Heart right ventricle (tissue), 16 donors: Measurements from ENCODE around the gene CHAC2. TPM values are rescaled to one million over a fixed set of nuclear protein-coding genes. Genes with fewer than 3 reads are reported as not detected.
"Not testable (repeated sequence)": the region's sequence is repeated elsewhere in the genome, so short reads cannot be mapped to it uniquely, and the experiment has no call there.

Experiments used
- ATAC-seq, 8 donors: fragments of 200-7000 bp; cut with Tn5 transposase; one replicate each; pipeline ENCODE4 v1.9.1; 2020; ENCODE audit warnings: mild to moderate bottlenecking in 8 of 8, moderate library complexity in 8 of 8, moderate number of reproducible peaks in 1 of 8
- DNase-seq, 2 donors: peaks; one replicate each; pipeline ENCODE4 v3.0.0-alpha.2; 2020
- H3K27ac ChIP-seq, 10 donors: fragments of 200-600 bp; sonication (generic) in 2 of 10; one replicate each; pipeline versions ENCODE4 v1.5.0 to v1.8.0; 2020 to 2022; ENCODE audit warnings: mild to moderate bottlenecking in 3 of 10
- H3K27me3 ChIP-seq, 7 donors: fragments of 200-600 bp; one replicate each; pipeline ENCODE4 v1.8.0; 2021 to 2022; ENCODE audit warnings: mild to moderate bottlenecking in 2 of 7
- H3K36me3 ChIP-seq, 9 donors: fragments of 200-600 bp; sonication (generic) in 1 of 9; one replicate each; pipeline versions ENCODE4 v1.5.0 to v1.8.0; 2020 to 2022; ENCODE audit warnings: mild to moderate bottlenecking in 2 of 9
- H3K4me1 ChIP-seq, 9 donors: fragments of 200-600 bp; sonication (generic) in 1 of 9; one replicate each; pipeline versions ENCODE4 v1.5.0 to v1.8.0; 2020 to 2022; ENCODE audit warnings: mild to moderate bottlenecking in 4 of 9
- H3K4me3 ChIP-seq, 10 donors: fragments of 200-600 bp; sonication (generic) in 2 of 10; one replicate each; pipeline versions ENCODE4 v1.5.0 to v1.8.0; 2020 to 2022; ENCODE audit warnings: mild to moderate bottlenecking in 7 of 10, moderate library complexity in 2 of 10
- H3K9me3 ChIP-seq, 11 donors: fragments of 200-600 bp in 10 of 11; sonication (generic) in 2 of 11; one replicate each; pipeline versions ENCODE4 v1.5.0 to v1.8.0; 2013 to 2022; ENCODE audit warnings: mild to moderate bottlenecking in 2 of 11, control low read depth in 1 of 11, moderate library complexity in 1 of 11
- CTCF ChIP-seq, 9 donors: fragments of 200-600 bp; sonication (generic) in 2 of 9; IDR thresholded peaks; one replicate each; pipeline versions ENCODE4 v1.5.0 to v1.8.0; 2021 to 2022; ENCODE audit warnings: antibody characterized with exemption in 9 of 9, mild to moderate bottlenecking in 5 of 9, moderate library complexity in 1 of 9
- WGBS, 2 donors: extraction: QIAGEN DNeasy Blood & Tissue Kit; methylation state at CpG; one replicate each; pipeline ENCODE4 v1.1.7; 2013; ENCODE audit warnings: inconsistent platforms in 1 of 2; 5-methylcytosine and 5-hydroxymethylcytosine counted together
- intact Hi-C, 10 donors: fragments of 100-400 bp; cut with DNase I; formaldehyde crosslinking; loops; one replicate each; pipeline versions ENCODE4 v1.11.1 to v1.14.2; 2022
- polyA plus RNA-seq, 2 donors: library from polyadenylated mRNA; stranded (reverse); fragments of 200-250 nt; gene quantifications; one replicate each; pipeline ENCODE4 v1.2.3, GENCODE V29; 2013
- total RNA-seq, 10 donors: library from RNA; stranded (reverse); fragmentation: NEBNext Ultra II Directional in 3 of 10; extraction: Animal tissue kit (Norgen Biotek cat#: 25700) in 3 of 10; gene quantifications; one replicate each; pipeline versions ENCODE4 v1.2.1 to v1.2.4, GENCODE V29; 2021 to 2023
- donor health status: Arrhythmogenic right ventricular cardiomyopathy.
- donor health status: ischemic (EF 13 %, LVEDD 7.1; RV severe dilation, severe dysfunction).
- donor health status: healthy with polysubstance abuse.
- donor health status: DM: no; HTN: yes; CAD: no.
- donor health status: DM: no; HTN: no; CAD: no.
- donor health status: ischemic (EF 25% LVEDD 6.9; RV normal size, moderate dysfunction).
- donor health status: ischemic (EF 25% LVEDD 5.7; RV mildly dilated, moderate dysfunction).
- donor health status: healthy.
- donor health status: DM: yes; HTN: yes; CAD: no.
- donor health status: Ischemic cardiomyopathy.
- donor health status: ischemic (EF 35%, LVEDD 5.7; RV mildly dilated, moderate dysfunction).
- donor health status: nonischemic (EF 11% LVEDD 7.7; RV severe dilation, severe dysfunction).
- donor health status: DM: yes; HTN: yes; CAD: no.
- donor health status: PGD.
- donor health status: ischemic (EF 29% LVEDD 5.4; RV normal size, mild dysfunction).
- donor health status: nonischemic (EF 23%, LVEDD 6.1; RV moderate dilation, normal function).

The CHAC2 gene
- total and polyA plus RNA-seq, 12 donors: 1.3 to 7.1 (median 2.1) TPM

GRCh38 chr2:53752385-53752784 lies 15.2 kb upstream of the CHAC2 start:
- ATAC-seq (no peak), DNase-seq (no peak)
- H3K4me1 ChIP-seq: peaks cover 0 to 11% (median 0%) of the 10 kb centered on the region in 9 donors
- H3K9me3 ChIP-seq: peaks cover 0 to 13% (median 0%) of the 10 kb centered on the region in 11 donors
- H3K27ac ChIP-seq: no peak overlapping the region
- H3K36me3 ChIP-seq: peaks cover 0 to 50% (median 12%) of the 10 kb centered on the region in 9 donors
- intact Hi-C loops: no loop called here
- WGBS, 2 donors: 92 to 97% methylated on average over 4 of the region's 4 CpGs
- TF ChIP-seq CTCF (IDR thresholded peaks at IDR 0.05): no peak
- H3K27me3 ChIP-seq: no peaks in the 10 kb centered on the region
- H3K4me3 ChIP-seq: no peak overlapping the region

DNA sequence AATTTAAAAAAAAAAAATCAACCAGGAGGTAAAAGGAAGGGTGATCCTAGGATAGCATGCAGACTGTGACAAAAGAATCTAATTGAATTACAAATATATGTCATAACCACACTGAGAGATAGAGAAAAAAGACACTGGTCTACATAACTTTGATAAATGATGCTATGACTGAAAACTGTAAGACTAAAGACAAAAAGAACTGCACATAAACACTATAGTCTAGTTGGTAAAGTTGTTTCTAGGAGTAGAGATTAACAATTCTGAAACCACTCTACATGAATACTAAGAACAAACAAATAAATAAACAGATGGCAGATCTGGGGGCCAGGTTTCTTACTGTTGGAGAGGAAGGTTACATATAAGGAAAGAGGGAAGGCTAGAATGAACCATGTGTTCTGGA lies 14.6 kb upstream of the CHAC2 start:
- Histone ChIP-seq H3K27me3 (no peaks in the 10 kb centered on the region), H3K9me3 (peaks cover 0 to 18% (median 0%) of the 10 kb centered on the region in 11 donors), H3K27ac (no peak overlapping the region), H3K4me1 (peaks cover 0 to 11% (median 0%) of the 10 kb centered on the region in 9 donors), H3K4me3 (no peak overlapping the region), H3K36me3 (peaks cover 0 to 43% (median 12%) of the 10 kb centered on the region in 9 donors)
- intact Hi-C loops: no loop called here
- no peak for TF ChIP-seq CTCF (IDR thresholded peaks at IDR 0.05)
- no peak for DNase-seq
- no peak for ATAC-seq

DNA sequence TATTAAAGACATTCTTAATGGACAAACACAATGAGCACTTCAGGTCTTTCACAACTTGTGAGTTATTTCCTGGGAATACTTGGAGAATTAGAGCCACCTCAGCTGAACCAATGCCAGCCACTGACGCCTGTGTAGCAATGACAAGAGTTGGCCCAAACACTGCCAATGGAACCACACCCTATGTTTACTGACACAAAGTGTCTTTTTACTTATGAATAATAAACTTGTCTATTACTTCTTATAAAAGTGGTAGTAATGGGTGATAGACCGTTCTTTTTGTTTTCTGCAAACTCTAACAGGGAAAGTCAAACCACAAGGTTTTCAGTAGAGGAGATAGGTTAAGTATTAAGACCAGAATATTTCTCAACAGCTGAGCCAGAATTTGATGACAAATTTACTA lies 12.5 kb upstream of the CHAC2 start:
- Histone ChIP-seq H3K4me3 (no peak overlapping the region), H3K36me3 (peaks cover 0 to 36% (median 12%) of the 10 kb centered on the region in 9 donors), H3K27me3 (no peaks in the 10 kb centered on the region), H3K4me1 (peaks cover 0 to 8% (median 0%) of the 10 kb centered on the region in 9 donors), H3K27ac (no peak overlapping the region), H3K9me3 (peaks cover 0 to 18% (median 0%) of the 10 kb centered on the region in 11 donors)
- DNase-seq (peak in 1 of 2 donors; percentile 21), ATAC-seq (peak in 1 of 8 donors; percentile 48)
- intact Hi-C loops: no loop called here
- WGBS, 2 donors: 62 to 65% methylated on average over 2 of the region's 2 CpGs
- no peak for TF ChIP-seq CTCF (IDR thresholded peaks at IDR 0.05)

- no peak for DNase-seq
- no peak for ATAC-seq
- WGBS, 2 donors: 99% methylated on average over 15 of the region's 15 CpGs
Measured at GRCh38 chr2:53756644-53757043, 11.0 kb upstream of the CHAC2 start.

GRCh38 chr2:53757206-53757605 lies 10.4 kb upstream of the CHAC2 start:
- H3K4me3 ChIP-seq, H3K4me1 ChIP-seq, ATAC-seq, H3K27me3 ChIP-seq, intact Hi-C loops, DNase-seq, H3K27ac ChIP-seq: not testable (repeated sequence)
- peaks cover 0 to 18% (median 0%) of the 10 kb centered on the region in 11 donors for H3K9me3 ChIP-seq
- WGBS, 2 donors: 98 to 99% methylated on average over 14 of the region's 14 CpGs
- peaks cover 0 to 47% (median 12%) of the 10 kb centered on the region in 9 donors for H3K36me3 ChIP-seq

More at GRCh38 chr2:53756644-53757043, 11.0 kb upstream of the CHAC2 start:
- TF ChIP-seq CTCF (IDR thresholded peaks at IDR 0.05): no peak
- Histone ChIP-seq H3K4me3 (no peak overlapping the region), H3K36me3 (peaks cover 0 to 42% (median 12%) of the 10 kb centered on the region in 9 donors), H3K27me3 (no peaks in the 10 kb centered on the region), H3K4me1 (no peaks in the 10 kb centered on the region), H3K27ac (no peak overlapping the region), H3K9me3 (peaks cover 0 to 18% (median 0%) of the 10 kb centered on the region in 11 donors)
- intact Hi-C loops: no loop called here
